Measurements from ENCODE around the gene TEP1. TPM values are rescaled to one million over a fixed set of nuclear protein-coding genes. Genes with fewer than 3 reads are reported as not detected.
A peak's percentile ranks its signal among the peaks of the same experiment; 100 is the strongest.

The TEP1 gene
- total and polyA plus RNA-seq, 2 of the 13 experiments (the other 11 are each of a cell fraction or from before 2014, with no cell fraction given) = 11.0 to 12.8 TPM

- TF ChIP-seq DMTF1 (CRISPR knock-in tag; IDR thresholded peaks at IDR 0.05) (no peak), RNF219 (CRISPR knock-in tag; IDR thresholded peaks at IDR 0.05) (no peak), POLR2AphosphoS5 (IDR thresholded peaks at IDR 0.05; ENCODE audit: low read depth, low read length) (peak; percentile 98), ZNF703 (CRISPR knock-in tag; IDR thresholded peaks at IDR 0.05; ENCODE audit: borderline replicate concordance) (no peak), ZNF235 (CRISPR knock-in tag; IDR thresholded peaks at IDR 0.05; ENCODE audit: borderline replicate concordance) (no peak), ZNF644 (CRISPR knock-in tag; IDR thresholded peaks at IDR 0.05; ENCODE audit: low read depth) (no peak), CREB1 (IDR thresholded peaks at IDR 0.05) (peak; percentile 84), CREB1 (CRISPR knock-in tag; IDR thresholded peaks at IDR 0.05) (no peak), ZNF143 (CRISPR knock-in tag; IDR thresholded peaks at IDR 0.05) (no peak), POLR2A (IDR thresholded peaks at IDR 0.05; ENCODE audit: insufficient read depth in 1 of 2, low read depth in 2 of 2, low read length in 2 of 2) (peak; percentile 78 to 94), ZKSCAN5 (CRISPR knock-in tag; IDR thresholded peaks at IDR 0.05) (no peak), ZBTB43 (CRISPR knock-in tag; conservative IDR thresholded peaks at IDR 0.05) (0 out of 2 replicates have a peak, but pooled peaks have one; percentile 43), LCORL (IDR thresholded peaks at IDR 0.05) (peak; percentile 64; the same call in 1 of the 2 replicates), LCORL (CRISPR knock-in tag; IDR thresholded peaks at IDR 0.05) (no peak), RFX5 (IDR thresholded peaks at IDR 0.05; ENCODE audit: low read depth, low read length) (no peak), PREB (CRISPR knock-in tag; IDR thresholded peaks at IDR 0.05) (no peak), ZNF605 (CRISPR knock-in tag; IDR thresholded peaks at IDR 0.05) (peak; percentile 79), ZFP36L1 (CRISPR knock-in tag; IDR thresholded peaks at IDR 0.05) (peak; percentile 56; the same call in 1 of the 2 replicates), ZNF724P (CRISPR knock-in tag; IDR thresholded peaks at IDR 0.05; ENCODE audit: borderline replicate concordance) (0 out of 2 replicates have a peak, but pooled peaks have one; percentile 28), SP2 (CRISPR knock-in tag; IDR thresholded peaks at IDR 0.05) (peak; percentile 52; the same call in 1 of the 2 replicates), NFE2L2 (IDR thresholded peaks at IDR 0.05; ENCODE audit: low read length) (no peak), ATF5 (CRISPR knock-in tag; IDR thresholded peaks at IDR 0.05; ENCODE audit: low read depth) (no peak), AGO1 (IDR thresholded peaks at IDR 0.05; ENCODE audit: low read depth, low read length, poor library complexity, severe bottlenecking) (no peak), ZNF441 (CRISPR knock-in tag; IDR thresholded peaks at IDR 0.05; ENCODE audit: borderline replicate concordance) (no peak; the same call in 1 of the 2 replicates)
These were observed 80.4 kb downstream of the TEP1 start, which contains the start of gene CCNB1IP1 (continued) for GRCh38 chr14:20332788-20333493.
